Hematopoietic multipotent progenitor cell treated with erythropoietin and hydrocortisone succinate and interleukin-3 and kit ligand, for 6 days (in vitro differentiated cells): ENCODE measurements around the gene CXCL1.

Source experiments
- DNase-seq: peaks from one replicate; pipeline ENCODE4 v3.0.0-alpha.2; 2015

CXCL1 gene

DNA sequence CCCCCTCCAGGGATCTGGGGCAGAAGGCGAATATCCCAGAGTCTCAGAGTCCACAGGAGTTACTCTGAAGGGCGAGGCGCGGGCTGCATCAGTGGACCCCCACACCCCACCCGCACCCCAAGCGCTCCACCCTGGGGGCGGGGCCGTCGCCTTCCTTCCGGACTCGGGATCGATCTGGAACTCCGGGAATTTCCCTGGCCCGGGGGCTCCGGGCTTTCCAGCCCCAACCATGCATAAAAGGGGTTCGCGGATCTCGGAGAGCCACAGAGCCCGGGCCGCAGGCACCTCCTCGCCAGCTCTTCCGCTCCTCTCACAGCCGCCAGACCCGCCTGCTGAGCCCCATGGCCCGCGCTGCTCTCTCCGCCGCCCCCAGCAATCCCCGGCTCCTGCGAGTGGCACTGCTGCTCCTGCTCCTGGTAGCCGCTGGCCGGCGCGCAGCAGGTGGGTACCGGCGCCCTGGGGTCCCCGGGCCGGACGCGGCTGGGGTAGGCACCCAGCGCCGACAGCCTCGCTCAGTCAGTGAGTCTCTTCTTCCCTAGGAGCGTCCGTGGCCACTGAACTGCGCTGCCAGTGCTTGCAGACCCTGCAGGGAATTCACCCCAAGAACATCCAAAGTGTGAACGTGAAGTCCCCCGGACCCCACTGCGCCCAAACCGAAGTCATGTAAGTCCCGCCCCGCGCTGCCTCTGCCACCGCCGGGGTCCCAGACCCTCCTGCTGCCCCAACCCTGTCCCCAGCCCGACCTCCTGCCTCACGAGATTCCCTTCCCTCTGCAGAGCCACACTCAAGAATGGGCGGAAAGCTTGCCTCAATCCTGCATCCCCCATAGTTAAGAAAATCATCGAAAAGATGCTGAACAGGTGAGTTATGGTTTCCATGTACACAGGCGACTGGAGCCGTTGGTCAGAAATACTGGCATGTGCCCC, at the start of gene CXCL1:
CXCL1 (plus strand) TSS at position 264 of the 926 bp plus-strand sequence; CDS start at position 342, 78 bp downstream.
- DNase-seq, result peak; percentile 48

DNA sequence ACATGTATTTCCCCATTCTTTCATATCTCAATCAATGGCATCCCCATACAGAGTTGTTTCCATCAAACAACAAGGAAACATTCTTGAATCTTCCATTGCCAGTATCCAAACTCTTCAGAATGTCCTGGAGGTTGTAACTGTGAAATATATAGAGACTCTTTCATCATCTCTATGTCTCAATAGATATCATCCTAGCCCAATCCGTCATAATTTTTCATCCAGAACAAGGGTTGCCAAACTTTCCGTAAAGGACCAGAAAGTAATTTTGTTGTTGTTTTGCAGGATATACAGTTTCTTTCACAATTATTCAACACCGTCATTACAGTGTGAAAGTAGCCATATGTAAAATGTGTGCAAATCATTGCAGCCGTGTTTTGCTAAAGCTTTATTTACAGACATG, 47.9 kb upstream of the CXCL1 start:
- no peak for DNase-seq

DNA sequence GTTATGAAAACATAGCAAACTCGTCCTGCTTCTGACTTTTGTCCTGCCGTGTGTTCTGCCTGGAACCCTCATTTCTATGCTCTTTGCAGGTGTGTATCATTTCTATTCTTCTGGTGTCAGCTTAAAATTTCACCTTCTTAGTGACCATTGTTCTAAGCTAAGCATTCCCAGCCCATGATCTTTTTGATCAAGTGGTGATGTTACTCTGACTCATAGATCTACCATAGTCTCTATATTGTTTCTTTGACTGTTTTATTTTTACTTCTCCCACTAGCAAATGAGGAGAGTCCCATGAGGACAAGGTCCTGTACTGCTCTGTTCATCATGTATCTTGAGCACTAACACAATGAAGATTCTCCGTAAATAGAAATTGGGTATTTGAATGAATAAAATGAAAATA, 46.8 kb upstream of the CXCL1 start:
- no peak for DNase-seq

DNA sequence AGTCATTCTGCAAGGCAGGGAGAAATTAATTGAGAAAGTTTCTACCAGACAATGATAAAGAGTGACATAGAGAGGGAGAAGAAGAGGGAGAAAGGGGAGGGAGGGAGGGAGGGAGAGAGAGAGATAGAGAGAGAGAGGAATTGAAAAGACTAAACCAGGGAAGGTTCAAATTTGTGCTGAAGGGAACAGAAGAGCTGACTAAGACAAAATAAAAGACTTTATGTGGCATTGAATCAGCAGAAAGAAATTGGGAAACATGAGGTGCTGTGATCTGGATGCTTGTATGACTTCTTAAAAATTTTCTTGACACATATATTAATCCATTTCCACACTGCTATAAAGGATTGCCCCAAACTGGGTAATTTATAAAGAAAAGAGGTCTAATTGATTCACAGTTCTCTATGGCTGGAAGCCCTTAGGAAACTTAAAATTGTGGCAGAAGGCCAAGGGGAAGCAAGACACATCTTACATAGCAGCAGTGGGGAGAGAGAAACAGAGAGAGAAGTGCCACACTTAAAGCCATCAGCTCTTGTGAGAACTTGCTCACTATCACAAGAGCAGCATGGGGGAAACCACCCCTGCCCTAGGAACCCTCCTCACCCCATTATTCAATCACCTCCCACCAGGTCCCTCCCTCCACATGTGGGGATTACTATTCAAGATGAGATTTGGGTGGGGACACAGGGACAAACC, 46.2 kb upstream of the CXCL1 start:
- peak; percentile 18 for DNase-seq

DNA sequence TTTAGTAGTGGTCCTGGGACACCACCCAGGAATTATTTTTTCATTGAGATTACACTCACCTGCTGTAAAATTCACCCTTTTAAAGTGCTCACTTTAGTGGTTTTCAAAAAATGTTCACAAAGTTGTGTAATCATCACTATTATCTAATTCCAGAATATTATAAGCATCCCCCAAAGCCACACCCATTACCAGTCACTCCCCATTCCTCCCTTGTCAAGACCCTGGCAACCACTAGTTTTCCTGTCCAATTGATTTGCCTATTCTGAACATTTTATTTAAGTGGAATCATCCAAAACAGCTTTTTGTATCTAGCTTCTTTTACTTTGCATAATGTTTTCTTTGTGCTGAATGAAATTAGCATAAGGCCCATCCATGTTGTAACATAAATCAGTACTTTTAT, 45.4 kb upstream of the CXCL1 start:
- no peak for DNase-seq

DNA sequence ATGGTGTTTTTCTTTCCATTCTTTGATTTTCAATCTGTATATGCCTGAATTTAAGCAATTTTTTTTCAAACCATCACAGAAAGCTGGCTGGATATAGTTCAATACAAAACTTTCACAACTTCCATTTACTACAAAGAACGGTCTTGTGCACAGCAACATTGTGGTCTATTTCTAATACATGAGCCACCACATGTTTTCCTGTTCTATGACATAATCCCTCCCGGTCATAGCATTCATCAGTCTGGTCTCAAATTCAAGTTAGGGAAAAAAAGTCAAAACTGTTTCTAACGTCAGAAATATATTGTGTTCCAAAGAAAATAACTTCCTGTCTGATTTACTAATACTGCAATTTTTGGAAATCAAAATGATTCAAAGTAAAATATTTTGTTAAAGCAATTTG, 40.2 kb upstream of the CXCL1 start:
- DNase-seq, result peak; percentile 38

DNA sequence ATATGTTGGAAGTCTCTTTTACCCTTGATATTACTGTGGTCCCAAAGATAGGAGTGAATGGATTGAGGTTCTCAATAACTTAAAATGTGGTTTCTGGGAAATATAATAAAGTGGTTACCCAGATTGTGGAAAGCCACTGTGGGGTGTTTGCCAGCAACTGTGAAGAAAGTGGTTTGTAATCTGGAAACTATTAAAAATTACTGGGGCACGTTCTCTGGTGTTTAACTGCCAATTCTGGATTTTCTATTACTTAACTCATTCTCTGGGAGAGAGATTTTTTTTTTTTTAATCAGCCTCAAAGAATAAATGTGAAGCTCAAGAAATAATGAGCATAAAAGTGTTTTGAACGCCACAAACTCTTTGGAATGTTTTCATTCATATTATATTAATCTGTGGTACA, 37.6 kb upstream of the CXCL1 start:
- DNase-seq, result no peak

DNA sequence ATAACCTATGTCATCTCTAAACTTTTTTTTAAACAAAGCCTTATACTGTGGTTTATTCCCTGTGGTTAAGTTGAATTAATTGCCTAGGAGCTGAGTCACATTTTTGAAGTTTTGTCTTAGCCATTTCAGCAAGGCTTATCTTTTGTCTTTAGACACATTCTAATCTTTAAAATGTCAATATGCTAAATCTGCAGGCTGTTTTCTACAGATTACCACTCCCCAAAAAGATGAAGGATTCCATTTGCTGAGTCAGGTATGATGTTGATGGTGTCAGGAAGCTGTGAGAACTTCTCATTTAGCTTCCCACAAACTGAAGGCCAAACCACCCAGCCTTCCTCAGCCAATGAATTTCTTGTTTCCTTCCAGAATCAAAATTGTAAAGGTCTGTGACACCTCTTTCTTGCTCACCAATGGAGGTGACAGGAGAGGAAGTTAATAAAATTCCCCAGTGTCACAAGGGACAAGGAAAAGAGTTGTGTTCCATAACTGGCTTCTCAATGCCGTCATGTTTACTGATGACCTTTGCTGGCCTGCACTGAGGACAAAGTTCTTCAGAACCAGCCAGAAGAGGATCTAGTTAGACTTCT, 36.4 kb upstream of the CXCL1 start:
- peak; percentile 73 for DNase-seq

DNA sequence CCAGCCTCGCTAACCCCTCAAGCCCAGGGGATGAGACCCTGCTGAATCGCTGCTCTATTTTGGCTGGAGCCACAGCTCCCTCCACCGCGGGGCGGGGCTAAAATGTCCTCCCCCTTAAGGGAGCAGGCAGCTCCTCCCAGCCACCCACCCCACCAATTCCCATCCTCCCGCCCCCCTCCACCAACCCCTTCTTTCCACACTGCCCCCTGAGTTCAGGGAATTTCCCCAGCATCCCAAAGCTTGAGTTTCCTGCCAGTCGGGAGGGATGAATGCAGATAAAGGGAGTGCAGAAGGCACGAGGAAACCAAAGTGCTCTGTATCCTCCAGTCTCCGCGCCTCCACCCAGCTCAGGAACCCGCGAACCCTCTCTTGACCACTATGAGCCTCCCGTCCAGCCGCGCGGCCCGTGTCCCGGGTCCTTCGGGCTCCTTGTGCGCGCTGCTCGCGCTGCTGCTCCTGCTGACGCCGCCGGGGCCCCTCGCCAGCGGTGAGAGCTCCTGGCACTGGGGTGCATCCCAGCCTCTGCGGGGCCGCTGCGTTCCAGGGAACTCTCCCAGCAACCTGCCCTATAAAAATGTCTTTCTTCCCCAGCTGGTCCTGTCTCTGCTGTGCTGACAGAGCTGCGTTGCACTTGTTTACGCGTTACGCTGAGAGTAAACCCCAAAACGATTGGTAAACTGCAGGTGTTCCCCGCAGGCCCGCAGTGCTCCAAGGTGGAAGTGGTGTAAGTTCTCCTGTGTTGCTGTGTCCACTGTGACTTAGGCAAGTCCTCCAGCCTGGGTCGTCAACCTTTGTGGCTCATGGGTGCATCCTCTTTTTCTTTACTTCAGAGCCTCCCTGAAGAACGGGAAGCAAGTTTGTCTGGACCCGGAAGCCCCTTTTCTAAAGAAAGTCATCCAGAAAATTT, 32.6 kb upstream of the CXCL1 start, which contains the start of gene CXCL6:
CXCL6 (plus strand) TSS at position 306 of the 907 bp plus-strand sequence; CDS start at position 379, 73 bp downstream.
- peak; percentile 26 for DNase-seq

DNA sequence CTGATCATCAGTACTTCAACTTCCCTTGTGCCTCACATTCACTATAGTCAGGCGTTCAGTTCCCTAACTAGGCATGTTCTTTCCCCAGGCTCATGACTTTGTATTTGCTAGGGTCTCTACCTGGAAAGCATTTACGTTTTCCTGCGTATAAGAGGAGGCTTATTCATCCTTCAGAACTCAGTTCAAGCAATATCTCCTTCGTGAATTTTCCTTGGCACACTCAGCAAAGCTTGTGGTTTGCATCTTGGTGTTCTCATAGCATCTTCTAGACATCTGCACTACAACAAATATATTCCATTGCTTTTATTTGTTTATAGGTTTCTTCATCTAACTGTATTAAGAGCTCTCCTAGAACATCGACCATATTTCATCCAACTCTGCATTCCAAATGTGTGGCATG, 30.1 kb upstream of the CXCL1 start:
- DNase-seq, result no peak

DNA sequence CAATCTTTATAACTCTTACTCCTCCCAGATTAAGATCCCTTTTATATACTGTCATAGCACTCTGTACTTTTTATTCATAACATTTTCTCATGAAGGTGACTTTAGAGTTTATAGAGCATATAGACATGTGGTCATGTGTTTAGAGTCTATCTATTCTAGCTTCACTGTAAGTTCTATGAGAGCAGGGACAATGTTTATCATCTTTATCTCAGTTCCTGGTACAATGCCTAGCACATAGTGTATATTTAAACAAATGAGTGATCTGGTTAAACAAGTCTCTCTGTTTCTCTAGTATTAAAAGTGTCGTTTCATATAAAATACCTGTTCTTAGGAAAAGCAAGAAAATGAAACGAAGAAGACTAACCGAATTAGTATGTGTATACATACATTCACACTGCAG, 29.5 kb upstream of the CXCL1 start:
- no peak for DNase-seq

DNA sequence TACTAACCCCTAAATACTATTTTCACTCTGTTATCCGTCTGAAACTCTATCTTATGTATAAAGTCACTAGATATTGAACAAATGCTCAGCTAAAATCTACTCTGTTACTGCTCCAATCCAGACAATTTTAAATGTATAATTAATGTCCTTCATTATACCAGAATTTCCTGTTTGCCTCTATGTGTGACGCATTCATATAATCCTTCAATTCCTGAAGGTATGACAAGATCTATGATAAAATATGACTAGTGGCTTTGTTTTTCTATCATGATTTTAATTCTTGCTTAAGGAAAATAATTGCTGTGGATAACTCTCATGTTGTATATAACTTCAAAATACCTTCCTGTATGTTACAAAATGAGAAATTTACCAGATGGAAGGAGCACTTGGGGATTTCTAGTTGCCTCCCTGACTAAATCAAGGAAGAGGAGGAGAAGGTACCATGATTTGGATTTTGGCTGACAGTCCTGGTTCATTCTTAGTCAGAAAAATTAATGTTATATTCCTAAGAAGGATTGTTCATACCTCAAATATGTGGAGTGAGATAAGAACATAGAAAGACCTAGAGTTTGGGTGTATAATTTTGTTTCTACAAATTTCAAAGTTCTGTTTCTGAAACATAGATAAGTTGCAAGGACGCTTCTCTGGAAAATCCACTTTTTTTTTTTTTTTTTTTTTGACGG, 27.8 kb upstream of the CXCL1 start:
- no peak for DNase-seq

DNA sequence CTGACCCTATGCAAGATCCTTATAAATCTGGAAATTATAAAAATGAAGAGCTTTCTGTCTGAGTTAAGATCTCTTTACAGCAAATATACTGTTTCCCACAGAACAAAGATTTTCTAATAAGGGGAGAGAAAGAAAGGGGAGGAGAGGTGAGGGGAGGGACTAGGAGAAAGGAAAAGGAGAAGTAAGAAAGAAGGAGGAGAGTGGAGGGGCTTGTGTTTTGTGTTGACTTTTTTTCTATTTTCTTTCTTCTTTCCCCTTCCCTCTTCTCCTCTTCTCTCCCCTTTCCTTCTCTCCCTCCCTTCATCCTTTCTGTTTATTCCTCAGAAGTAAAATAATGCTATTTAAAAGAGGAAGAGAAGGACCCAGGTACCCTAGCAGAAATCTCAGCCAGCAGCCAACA, 26.5 kb upstream of the CXCL1 start:
- DNase-seq, result no peak

DNA sequence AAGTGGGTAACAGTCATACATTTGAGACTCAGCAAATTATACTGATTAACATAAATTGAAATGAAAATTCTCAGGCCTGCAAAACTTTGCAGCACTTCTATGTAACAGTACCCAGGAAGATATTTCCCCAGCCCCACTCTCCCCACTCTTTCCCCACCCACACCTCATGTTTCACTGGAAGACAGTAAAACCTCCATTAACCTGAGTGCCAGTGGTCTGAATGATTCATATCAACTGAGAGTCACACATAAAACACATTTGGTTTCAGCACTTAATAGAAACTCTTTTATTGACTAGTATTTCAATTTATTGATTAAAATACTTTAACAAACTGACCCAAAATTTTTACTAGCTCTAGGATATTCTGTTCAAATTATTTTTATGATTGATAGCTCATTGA, 25.8 kb upstream of the CXCL1 start:
- no peak for DNase-seq

DNA sequence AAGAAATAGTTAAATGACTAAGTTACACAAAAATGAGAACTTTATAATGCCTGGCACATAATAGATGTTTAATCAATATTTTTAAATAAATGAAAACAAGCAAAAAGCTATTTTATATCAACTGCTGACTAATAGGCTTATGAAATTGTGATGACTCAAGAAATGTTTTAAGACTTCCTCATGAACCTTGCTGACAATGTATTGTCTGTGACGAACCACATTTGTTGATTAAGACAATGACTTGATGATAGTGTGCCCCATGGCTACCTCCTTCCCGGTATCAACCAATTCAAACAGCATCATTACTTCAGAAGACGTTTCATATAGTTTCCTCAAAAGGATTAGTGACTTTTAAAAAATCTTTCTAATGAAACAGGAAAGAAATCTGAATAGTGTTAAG, 24.8 kb upstream of the CXCL1 start:
- DNase-seq, result peak; percentile 27

DNA sequence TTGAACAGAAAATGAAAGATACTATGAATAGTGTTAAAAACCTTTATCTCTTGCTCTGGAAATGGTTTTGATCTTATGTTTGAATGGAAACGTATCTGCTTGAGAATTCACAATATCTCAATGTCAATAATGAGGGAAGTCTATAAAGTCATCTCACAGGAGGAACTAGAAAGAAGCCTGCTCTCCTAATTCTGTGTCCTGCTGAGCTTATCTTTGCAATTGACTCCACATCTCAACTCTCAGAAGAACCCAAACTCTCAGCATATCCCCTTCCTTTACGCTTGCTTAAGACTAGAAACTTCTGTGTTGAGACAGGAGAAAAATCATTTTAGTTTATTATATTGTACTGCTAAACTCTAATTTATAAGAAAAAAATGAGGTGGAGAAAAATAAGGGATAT, 24.4 kb upstream of the CXCL1 start:
- no peak for DNase-seq

DNA sequence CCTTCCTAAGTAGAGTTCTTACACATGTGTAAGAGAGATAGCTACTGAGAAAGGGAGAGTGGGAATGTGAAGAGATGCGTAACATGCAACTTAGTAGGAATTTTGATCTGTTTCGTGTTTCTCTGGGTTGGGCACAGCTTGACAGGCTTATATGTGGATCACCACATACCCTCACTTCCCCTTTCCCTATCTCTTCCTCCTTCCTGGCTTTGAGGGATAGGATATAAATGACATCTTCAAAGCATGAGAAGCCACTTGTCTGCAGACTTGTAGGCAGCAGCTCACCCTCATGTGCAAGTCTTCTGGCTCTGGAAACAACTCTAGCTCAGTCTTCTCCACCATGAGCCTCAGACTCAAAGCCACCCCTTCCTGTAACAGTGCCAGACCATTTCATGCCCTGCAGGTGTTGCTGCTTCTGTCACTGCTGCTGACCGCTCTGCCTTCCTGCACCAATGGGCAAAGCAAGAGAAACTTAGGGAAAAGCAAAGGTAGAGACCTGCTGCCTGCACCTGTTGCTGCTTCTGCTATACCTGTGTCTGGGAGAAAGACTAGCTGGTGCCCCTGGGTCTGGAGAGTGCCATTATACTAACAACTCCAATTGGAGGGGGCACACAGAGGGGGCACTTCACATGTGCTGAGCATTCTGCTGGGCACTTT, 21.5 kb upstream of the CXCL1 start:
- no peak for DNase-seq

DNA sequence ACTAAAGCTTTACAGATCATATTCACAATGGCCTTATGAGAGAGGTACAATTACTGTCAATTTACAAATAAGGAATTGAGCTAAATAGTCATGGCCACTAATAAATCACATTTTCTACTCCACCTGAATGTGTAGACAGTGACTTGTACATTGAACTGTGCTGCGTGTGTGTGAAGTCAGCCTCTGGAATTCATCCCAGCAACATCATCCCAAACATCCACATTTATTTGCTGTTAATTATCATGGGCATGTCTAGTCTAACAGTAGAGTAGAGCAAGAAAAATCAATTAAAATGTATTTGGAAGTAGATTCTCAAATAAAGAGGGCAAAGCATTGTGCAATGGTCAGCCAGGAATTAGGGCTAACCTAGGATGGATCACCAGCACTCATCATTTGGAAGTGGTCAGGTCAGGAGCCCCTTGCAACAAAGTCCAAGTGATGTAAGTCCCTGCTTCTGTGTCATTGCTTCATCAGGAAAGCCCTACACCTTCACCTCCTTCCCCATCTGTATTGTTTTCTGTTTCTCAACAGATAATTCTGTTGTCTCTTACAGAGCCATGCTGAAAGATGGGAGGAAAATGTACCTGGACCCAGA, 20.9 kb upstream of the CXCL1 start:
- DNase-seq, result no peak

DNA sequence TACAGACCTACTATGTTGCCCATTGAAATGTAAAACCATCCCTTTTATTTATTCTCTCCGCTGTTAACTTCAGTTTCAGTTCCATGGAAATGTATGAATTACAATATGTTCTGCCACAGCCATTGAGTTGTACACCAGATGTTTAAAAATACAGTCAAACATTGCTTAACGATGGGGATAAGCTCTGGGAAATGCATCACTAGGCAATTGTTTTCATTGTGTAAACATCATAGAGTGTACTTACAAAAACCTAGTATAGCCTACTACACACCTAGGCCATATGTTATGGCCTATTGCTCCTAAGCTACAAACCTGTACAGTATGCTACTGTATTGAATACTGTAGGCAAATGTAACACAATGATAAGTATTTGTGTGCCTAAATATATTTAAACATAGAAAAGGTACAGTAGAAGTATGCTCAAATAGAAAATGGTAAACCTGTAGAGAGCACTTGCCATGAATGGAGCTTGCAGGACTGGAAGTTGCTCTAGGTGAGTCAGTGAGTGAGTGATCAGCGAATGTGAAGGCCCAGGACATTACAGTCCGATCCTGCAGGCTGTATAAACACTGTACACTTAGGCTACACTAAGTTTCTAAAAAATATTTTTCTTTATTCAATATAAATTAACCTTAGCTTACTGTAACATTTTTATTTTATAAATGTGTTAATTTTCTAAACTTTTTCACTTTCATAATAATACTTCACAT, 18.8 kb upstream of the CXCL1 start:
- DNase-seq, result no peak

DNA sequence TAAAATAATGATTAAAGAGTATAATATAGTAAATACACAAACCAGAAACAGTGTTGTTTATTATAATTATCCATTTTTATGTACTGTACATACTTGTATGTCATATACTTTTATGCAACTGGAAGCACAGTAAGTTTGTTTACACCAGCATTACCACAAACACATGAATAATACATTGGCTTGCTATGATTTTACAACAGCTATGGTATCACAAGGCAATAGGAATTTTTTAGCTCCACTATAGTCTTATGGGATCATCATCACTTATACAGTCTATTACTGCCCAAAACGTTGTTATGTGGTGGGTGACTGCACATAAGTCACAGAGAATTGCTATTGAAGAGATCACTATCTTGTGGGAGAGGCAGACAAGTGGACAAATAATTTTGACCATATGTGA, 17.9 kb upstream of the CXCL1 start:
- no peak for DNase-seq
